ENCODE data around the gene CPTP.

DNA sequence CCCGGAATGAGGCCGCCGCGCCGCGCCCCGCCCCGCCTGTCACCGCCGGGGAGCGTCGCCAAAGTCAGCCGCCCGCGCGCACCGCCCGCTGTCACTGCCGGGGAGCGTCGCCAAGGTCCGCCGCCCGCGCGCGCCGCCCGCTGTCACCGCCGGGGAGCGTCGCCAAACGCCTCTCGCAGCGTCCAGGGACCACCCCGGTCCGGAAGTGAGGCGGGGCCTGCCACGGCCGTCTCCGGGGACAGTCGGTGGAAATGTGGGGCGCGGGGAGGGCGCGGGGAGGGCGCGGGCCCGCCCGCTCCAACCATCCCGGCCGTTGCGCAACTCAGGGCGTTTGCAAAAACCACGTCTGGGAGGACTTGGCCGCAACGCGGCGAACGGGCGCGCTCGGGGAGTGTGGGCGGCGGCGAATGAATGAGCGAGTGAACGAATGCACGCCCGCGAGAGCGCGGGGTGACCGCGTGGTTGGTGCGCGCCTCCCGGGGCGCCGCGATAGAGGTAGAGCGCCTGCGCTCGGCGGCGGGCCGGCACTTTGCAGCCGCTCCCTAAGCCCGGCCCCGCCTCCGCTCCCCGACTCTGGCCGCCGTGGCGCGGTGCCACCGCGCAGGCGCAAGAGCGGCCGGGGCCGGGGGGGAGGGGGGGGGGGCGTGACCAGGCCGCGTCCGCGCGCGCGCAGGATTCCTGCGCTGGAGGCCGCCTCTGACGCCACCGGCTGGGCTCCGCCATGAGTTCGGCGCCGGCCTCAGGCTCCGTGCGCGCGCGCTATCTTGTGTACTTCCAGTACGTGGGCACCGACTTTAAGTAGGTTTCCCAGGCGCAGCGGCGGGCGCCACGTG is 16.5 kb upstream of the CPTP start, which contains the start of the genes ACAP3 and PUSL1:
- peak in 3 of 6 experiments; percentile 18 to 32 (median 25) for TF ChIP-seq CTCF (IDR thresholded peaks at IDR 0.05)
- TF ChIP-seq POLR2A (IDR thresholded peaks at IDR 0.05) = peak in 1 of 2 donors; percentile 13

Data from Peyer's patch (tissue), 4 donors.